ENCODE measurements around the gene ZNF736.

The ZNF736 gene

DNA sequence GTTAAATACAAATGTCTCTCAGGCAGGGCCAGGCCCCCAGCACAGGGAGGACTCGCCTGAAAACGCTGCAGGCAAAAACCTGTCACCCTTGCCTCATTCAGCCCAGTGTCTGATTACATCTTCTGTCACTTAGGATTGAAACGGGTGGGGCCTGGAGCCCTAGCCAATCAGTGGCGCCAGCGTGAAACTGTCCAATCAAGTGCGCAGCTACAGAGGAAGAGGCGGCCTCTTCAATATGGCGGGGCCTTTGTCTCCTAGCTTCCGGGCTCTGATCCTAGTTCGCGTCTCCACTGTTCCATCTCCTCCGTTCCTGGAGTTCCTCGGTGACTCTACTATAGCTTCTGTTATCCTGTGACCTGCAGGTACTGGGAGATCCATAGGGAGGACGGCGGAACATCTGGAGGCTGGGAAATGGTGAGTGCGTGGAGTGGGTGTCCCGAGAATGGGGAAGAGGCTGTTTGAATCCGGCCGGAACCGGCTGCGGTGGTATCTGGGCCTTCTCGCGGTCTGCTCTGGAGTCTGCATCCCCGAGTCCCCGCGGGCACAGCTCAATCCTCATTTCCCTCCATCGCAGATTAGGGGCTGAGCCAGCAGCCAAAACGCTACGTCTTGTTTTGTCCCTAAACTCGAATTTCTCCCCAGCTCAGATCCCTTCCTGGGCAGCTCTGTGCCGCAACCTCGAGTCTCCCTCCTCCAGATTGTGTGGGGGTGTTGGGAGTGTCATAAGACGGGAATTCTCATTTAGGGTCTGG, at the start of gene ZNF736:
TSS of gene ZNF736 (plus strand) at position 222 of the 752 bp plus-strand sequence. CDS start at position 412, 190 bp downstream.
- Histone ChIP-seq H3F3A (ENCODE audit: low read depth) (no peaks in the 10 kb centered on the region), H3K4me1 (ENCODE audit: insufficient read depth, low read length, poor library complexity, severe bottlenecking) (peaks cover 28% of the 10 kb centered on the region), H3K27me3 (ENCODE audit: insufficient read depth, low read length, poor library complexity, severe bottlenecking) (no peaks in the 10 kb centered on the region), H3K9ac (ENCODE audit: low read depth, low read length, poor library complexity, severe bottlenecking) (peak within 1 kb of the TSS; percentile 92), H3K9me3 (ENCODE audit: insufficient read depth, low read depth, low read length) (no peaks in the 10 kb centered on the region), H3K4me2 (ENCODE audit: low read depth, low read length, poor library complexity, severe bottlenecking) (peak within 1 kb of the TSS; percentile 81), H4K20me1 (ENCODE audit: insufficient read depth, low read length, poor library complexity, severe bottlenecking) (peaks cover 43% of the 10 kb centered on the region), H3K9me2 (replicated peaks; ENCODE audit: low read depth, low read length) (no peaks in the 10 kb centered on the region), H3K4me3 (ENCODE audit: low read length, poor library complexity, severe bottlenecking) (peak within 1 kb of the TSS; percentile 82), H3K36me3 (ENCODE audit: insufficient read depth, low read length) (no peaks in the 10 kb centered on the region), H2AFZ (ENCODE audit: low read length) (peak within 1 kb of the TSS; percentile 92), H3K79me2 (ENCODE audit: insufficient read depth, low read length) (peaks cover 52% of the 10 kb centered on the region)
- TF ChIP-seq, protein P1, sequence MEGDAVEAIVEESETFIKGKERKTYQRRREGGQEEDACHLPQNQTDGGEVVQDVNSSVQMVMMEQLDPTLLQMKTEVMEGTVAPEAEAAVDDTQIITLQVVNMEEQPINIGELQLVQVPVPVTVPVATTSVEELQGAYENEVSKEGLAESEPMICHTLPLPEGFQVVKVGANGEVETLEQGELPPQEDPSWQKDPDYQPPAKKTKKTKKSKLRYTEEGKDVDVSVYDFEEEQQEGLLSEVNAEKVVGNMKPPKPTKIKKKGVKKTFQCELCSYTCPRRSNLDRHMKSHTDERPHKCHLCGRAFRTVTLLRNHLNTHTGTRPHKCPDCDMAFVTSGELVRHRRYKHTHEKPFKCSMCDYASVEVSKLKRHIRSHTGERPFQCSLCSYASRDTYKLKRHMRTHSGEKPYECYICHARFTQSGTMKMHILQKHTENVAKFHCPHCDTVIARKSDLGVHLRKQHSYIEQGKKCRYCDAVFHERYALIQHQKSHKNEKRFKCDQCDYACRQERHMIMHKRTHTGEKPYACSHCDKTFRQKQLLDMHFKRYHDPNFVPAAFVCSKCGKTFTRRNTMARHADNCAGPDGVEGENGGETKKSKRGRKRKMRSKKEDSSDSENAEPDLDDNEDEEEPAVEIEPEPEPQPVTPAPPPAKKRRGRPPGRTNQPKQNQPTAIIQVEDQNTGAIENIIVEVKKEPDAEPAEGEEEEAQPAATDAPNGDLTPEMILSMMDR (conservative IDR thresholded peaks at IDR 0.05; ENCODE audit: low read length), result no peak
- TF ChIP-seq EZH2phosphoT487 (IDR thresholded peaks at IDR 0.05; ENCODE audit: borderline replicate concordance), result no peak

DNA sequence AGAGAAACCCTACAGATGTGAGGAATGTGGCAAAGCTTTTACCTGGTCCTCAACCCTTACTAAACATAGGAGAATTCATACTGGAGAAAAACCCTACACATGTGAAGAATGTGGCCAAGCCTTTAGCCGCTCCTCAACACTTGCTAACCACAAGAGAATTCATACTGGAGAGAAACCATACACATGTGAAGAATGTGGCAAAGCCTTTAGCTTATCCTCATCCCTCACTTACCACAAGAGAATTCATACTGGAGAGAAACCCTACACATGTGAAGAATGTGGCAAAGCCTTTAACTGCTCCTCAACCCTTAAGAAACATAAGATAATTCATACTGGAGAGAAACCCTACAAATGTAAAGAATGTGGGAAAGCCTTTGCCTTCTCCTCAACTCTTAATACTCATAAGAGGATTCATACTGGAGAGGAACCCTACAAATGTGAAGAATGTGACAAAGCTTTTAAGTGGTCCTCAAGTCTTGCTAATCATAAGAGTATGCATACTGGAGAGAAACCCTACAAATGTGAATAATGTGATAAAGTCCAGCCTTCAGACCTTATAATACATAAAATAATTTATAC, 47.3 kb upstream of the ZNF736 start:
- TF ChIP-seq, protein P1 (conservative IDR thresholded peaks at IDR 0.05; ENCODE audit: low read length), result no peak
- no peak for TF ChIP-seq EZH2phosphoT487 (IDR thresholded peaks at IDR 0.05; ENCODE audit: borderline replicate concordance)

DNA sequence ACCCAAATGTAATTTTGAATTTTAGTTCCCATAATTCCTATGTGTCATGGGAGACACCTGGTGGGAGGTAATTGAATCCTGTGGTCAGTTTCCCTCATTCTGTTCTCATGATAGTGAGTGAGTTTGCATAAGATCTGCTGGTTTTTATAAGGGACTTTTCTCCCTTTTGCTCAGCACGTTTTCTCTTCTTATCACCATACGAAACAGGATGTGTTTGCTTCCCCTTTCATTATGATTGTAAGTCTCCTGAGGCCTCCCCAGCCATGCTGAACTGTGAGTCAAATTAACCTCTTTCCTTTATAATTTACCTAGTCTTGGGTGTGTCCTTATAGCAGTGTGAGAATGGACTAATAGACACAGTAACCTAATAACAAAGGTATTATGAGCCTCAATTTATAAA, 36.1 kb upstream of the ZNF736 start:
- Histone ChIP-seq H2AFZ (ENCODE audit: low read length) (no peak overlapping the region), H3F3A (ENCODE audit: low read depth) (no peaks in the 10 kb centered on the region), H3K36me3 (ENCODE audit: insufficient read depth, low read length) (no peaks in the 10 kb centered on the region), H3K4me2 (ENCODE audit: low read depth, low read length, poor library complexity, severe bottlenecking) (no peak overlapping the region), H3K79me2 (ENCODE audit: insufficient read depth, low read length) (no peaks in the 10 kb centered on the region), H3K4me1 (ENCODE audit: insufficient read depth, low read length, poor library complexity, severe bottlenecking) (no peaks in the 10 kb centered on the region), H3K27me3 (ENCODE audit: insufficient read depth, low read length, poor library complexity, severe bottlenecking) (no peaks in the 10 kb centered on the region), H3K9me2 (replicated peaks; ENCODE audit: low read depth, low read length) (no peaks in the 10 kb centered on the region), H3K9me3 (ENCODE audit: insufficient read depth, low read depth, low read length) (no peaks in the 10 kb centered on the region; the same call in 1 of the 2 replicates), H3K4me3 (ENCODE audit: low read length, poor library complexity, severe bottlenecking) (no peak overlapping the region), H4K20me1 (ENCODE audit: insufficient read depth, low read length, poor library complexity, severe bottlenecking) (no peaks in the 10 kb centered on the region), H3K9ac (ENCODE audit: low read depth, low read length, poor library complexity, severe bottlenecking) (no peak overlapping the region)
- TF ChIP-seq EZH2phosphoT487 (IDR thresholded peaks at IDR 0.05; ENCODE audit: borderline replicate concordance), result no peak
- TF ChIP-seq, protein P1 (conservative IDR thresholded peaks at IDR 0.05; ENCODE audit: low read length), result no peak

More for the DNA sequence above, 47.3 kb upstream of the ZNF736 start:
- no peaks in the 10 kb centered on the region for H3K9me2 ChIP-seq (replicated peaks; ENCODE audit: low read depth, low read length)
- no peak overlapping the region for H3K9ac ChIP-seq (ENCODE audit: low read depth, low read length, poor library complexity, severe bottlenecking)
- no peaks in the 10 kb centered on the region for H3K36me3 ChIP-seq (ENCODE audit: insufficient read depth, low read length)
- H3K27me3 ChIP-seq (ENCODE audit: insufficient read depth, low read length, poor library complexity, severe bottlenecking), result no peaks in the 10 kb centered on the region
- no peaks in the 10 kb centered on the region for H4K20me1 ChIP-seq (ENCODE audit: insufficient read depth, low read length, poor library complexity, severe bottlenecking)
- no peaks in the 10 kb centered on the region for H3F3A ChIP-seq (ENCODE audit: low read depth)
- H3K9me3 ChIP-seq (ENCODE audit: insufficient read depth, low read depth, low read length), result peaks cover 12% of the 10 kb centered on the region; the same call in 1 of the 2 replicates
- H3K4me1 ChIP-seq (ENCODE audit: insufficient read depth, low read length, poor library complexity, severe bottlenecking), result no peaks in the 10 kb centered on the region
- H3K4me2 ChIP-seq (ENCODE audit: low read depth, low read length, poor library complexity, severe bottlenecking), result no peak overlapping the region
- no peak overlapping the region for H2AFZ ChIP-seq (ENCODE audit: low read length)
- no peak overlapping the region for H3K4me3 ChIP-seq (ENCODE audit: low read length, poor library complexity, severe bottlenecking)
- no peaks in the 10 kb centered on the region for H3K79me2 ChIP-seq (ENCODE audit: insufficient read depth, low read length)
